Panc1 (cell line): ENCODE data around the gene GRID2. TPM values are rescaled to one million over a fixed set of nuclear protein-coding genes. Genes with fewer than 3 reads are reported as not detected.

Experiments
- ATAC-seq: fragments of 200-7000 bp; cut with Tn5 transposase; 2 replicates; pipeline ENCODE4 v1.9.1; 2020; ENCODE audit warnings: mild to moderate bottlenecking, moderate library complexity
- BruUV-seq: library from RNA; stranded (reverse); fragments of 400-500 nt; replicated peaks from 2 replicates; lab custom pipeline; 2021; lab: Mats Ljungman, UMichigan
- CTCF ChIA-PET: fragments of 300-600 bp; sonication (Branson Sonifier 250); formaldehyde crosslinking; loops from one replicate; lab custom pipeline; 2022; ENCODE audit warnings: antibody characterized with exemption; lab: Charles Lee
- POLR2A ChIA-PET: fragments of 300-600 bp; sonication (Branson Sonifier 250); formaldehyde crosslinking; loops from one replicate; lab custom pipeline; 2022; ENCODE audit warnings: antibody characterized with exemption; lab: Charles Lee
- DNase-seq: peaks from one replicate; pipeline ENCODE4 v3.0.0-alpha.2; 2010; ENCODE audit warnings: low read depth, low spot score
- H3K27ac ChIP-seq: 2 replicates; pipeline ENCODE4 v1.5.1; 2011; ENCODE audit warnings: mild to moderate bottlenecking, low read length, inconsistent platforms
- H3K27me3 ChIP-seq: fragments of 200-500 bp; sonication (Bioruptor generic); 2 replicates; pipeline ENCODE4 v1.6.0; 2014; ENCODE audit warnings: low read length, inconsistent platforms; ENCODE audit not compliant: control insufficient read depth, insufficient read depth
- H3K36me3 ChIP-seq: fragments of 200-500 bp; sonication (Bioruptor generic); 2 replicates; pipeline ENCODE4 v1.5.1; 2014; ENCODE audit warnings: inconsistent platforms, mild to moderate bottlenecking, low read length, moderate library complexity; ENCODE audit not compliant: control insufficient read depth, insufficient read depth
- H3K4me1 ChIP-seq: 2 replicates; pipeline ENCODE4 v1.5.1; 2011; ENCODE audit warnings: inconsistent platforms, mild to moderate bottlenecking, low read length, moderate library complexity; ENCODE audit not compliant: control insufficient read depth, insufficient read depth
- H3K4me3 ChIP-seq, 2 experiments: 2 replicates each; pipeline ENCODE4 v1.5.1; 2011 to 2012; ENCODE audit warnings: low read depth in 2 of 2, low read length in 2 of 2, mild to moderate bottlenecking in 2 of 2, inconsistent platforms in 1 of 2, moderate library complexity in 1 of 2
- H3K9me3 ChIP-seq: fragments of 200-500 bp; sonication (Bioruptor generic); 2 replicates; pipeline ENCODE4 v1.5.1; 2014; ENCODE audit warnings: low read depth, mild to moderate bottlenecking, inconsistent platforms, low read length, moderate library complexity; ENCODE audit not compliant: control insufficient read depth, insufficient read depth
- CTCF ChIP-seq: fragments of 450-650 bp; IDR thresholded peaks from 2 replicates; pipeline ENCODE4 v1.5.1; 2017; ENCODE audit warnings: mild to moderate bottlenecking
- POLR2AphosphoS5 ChIP-seq: IDR thresholded peaks from 2 replicates; pipeline ENCODE4 v1.6.1; 2012; ENCODE audit warnings: mild to moderate bottlenecking, low read depth, low read length, moderate library complexity
- REST ChIP-seq, 2 experiments: IDR thresholded peaks; 2 replicates each; pipeline ENCODE4 v1.6.1; 2011 to 2012; ENCODE audit warnings: low read depth in 2 of 2, control low read depth in 1 of 2, low read length in 1 of 2, mild to moderate bottlenecking in 1 of 2, moderate library complexity in 1 of 2; ENCODE audit not compliant: insufficient read depth in 1 of 2
- SIN3A ChIP-seq: IDR thresholded peaks from 2 replicates; pipeline ENCODE4 v1.6.1; 2012; ENCODE audit warnings: low read depth, mild to moderate bottlenecking, low read length, moderate library complexity, borderline replicate concordance; ENCODE audit not compliant: insufficient read depth
- TCF7L2 ChIP-seq: IDR thresholded peaks from 2 replicates; pipeline ENCODE4 v1.6.1; 2011; ENCODE audit warnings: mild to moderate bottlenecking, low read depth, low read length, inconsistent platforms
- in situ Hi-C: cut with HindIII; loops from 2 replicates; pipeline ENCODE4 v1.10.0; 2016; ENCODE audit warnings: low sequenced_read_pairs, low pct_unique_long_range_greater_than_20kb
- intact Hi-C: fragments of 100-400 bp; cut with micrococcal nuclease; formaldehyde crosslinking; loops from one replicate; pipeline ENCODE4 v1.10.0; 2022; ENCODE audit not compliant: unreplicated experiment
- total RNA-seq: library from RNA; stranded (reverse); gene quantifications from one replicate; pipeline ENCODE4 v1.2.1, GENCODE V29; 2021; ENCODE audit not compliant: unreplicated experiment

Gene GRID2
- total RNA-seq, 1 experiment from 2014 or later = 0.08 TPM

DNA sequence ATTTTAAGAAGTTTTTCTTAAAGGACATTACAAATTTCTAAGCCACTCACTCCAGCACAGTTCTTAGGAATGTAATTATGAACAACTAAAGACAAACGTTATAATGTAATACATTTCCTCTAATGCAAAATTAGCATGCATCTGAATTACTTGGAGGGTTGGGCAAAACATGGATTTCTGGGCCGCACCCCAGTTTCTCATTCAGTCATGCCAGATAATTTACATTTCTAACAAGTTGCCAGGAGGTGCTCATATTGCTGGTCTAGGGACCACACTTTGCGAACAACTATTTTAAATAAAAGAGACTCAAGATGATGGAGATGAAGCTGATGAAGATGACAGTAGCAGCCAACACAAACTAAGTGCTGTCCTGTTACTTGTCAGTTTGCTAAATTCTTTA lies 840.1 kb downstream of the GRID2 start:
- ChIA-PET CTCF (no interaction called here), POLR2A (no interaction called here)
- no peak for ATAC-seq
- Histone ChIP-seq H3K9me3 (no peaks in the 10 kb centered on the region), H3K27ac (no peak overlapping the region), H3K4me1 (no peaks in the 10 kb centered on the region), H3K27me3 (no peaks in the 10 kb centered on the region), H3K36me3 (no peaks in the 10 kb centered on the region), H3K4me3 (no peak overlapping the region)
- in situ Hi-C loops (no loop called here), intact Hi-C loops (no loop called here)
- no peak for TF ChIP-seq SIN3A
- TF ChIP-seq REST (IDR thresholded peaks at IDR 0.05; ENCODE audit: insufficient read depth in 1 of 2, low read depth in 2 of 2, low read length in 1 of 2) = no peak
- no peak for TF ChIP-seq TCF7L2
- no peak for TF ChIP-seq POLR2AphosphoS5
- TF ChIP-seq CTCF = no peak
- BruUV-seq = no TSS peak
- no peak for DNase-seq

DNA sequence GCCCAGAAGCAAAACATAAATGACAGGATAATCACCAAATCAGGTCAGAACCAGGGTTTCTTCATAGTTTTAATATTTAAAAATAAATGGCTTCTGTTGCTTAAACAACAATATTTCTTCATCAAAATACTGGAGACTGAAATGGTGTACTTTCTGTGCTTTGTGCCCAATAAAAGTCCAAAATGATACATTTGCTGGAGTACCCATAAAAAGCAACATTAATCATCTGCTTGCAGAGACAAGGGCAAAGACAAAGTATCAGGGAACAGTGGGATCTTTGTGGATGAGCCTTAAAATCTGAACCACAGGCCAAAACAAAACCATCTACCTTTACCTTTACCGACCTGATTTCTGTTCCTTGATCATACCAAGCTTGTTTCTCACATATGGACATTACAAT lies 840.9 kb downstream of the GRID2 start:
- no peaks in the 10 kb centered on the region for H3K9me3 ChIP-seq
- H3K4me3 ChIP-seq = no peak overlapping the region
- no peaks in the 10 kb centered on the region for H3K4me1 ChIP-seq
- ChIA-PET POLR2A (no interaction called here), CTCF (no interaction called here)
- intact Hi-C loops (no loop called here), in situ Hi-C loops (no loop called here)
- no TSS peak for BruUV-seq
- ATAC-seq (no peak), DNase-seq (no peak)
- no peaks in the 10 kb centered on the region for H3K36me3 ChIP-seq
- H3K27ac ChIP-seq = no peak overlapping the region
- H3K27me3 ChIP-seq = no peaks in the 10 kb centered on the region
- no peak for TF ChIP-seq CTCF
- no peak for TF ChIP-seq POLR2AphosphoS5
- TF ChIP-seq SIN3A = no peak
- TF ChIP-seq TCF7L2 = no peak
- no peak for TF ChIP-seq REST (IDR thresholded peaks at IDR 0.05; ENCODE audit: insufficient read depth in 1 of 2, low read depth in 2 of 2, low read length in 1 of 2)
